ENCODE data around the gene CAPN11.
"Not testable (repeated sequence)": the region's sequence is repeated elsewhere in the genome, so short reads cannot be mapped to it uniquely, and the experiment has no call there.

The CAPN11 gene

GRCh38 chr6:44135875-44136274, 22.7 kb upstream of the CAPN11 start:
- TF ChIP-seq Cebpa-rat (IDR thresholded peaks at IDR 0.05), result no peak
- Histone ChIP-seq H4K20me1 (peaks cover 0 to 57% (median 19%) of the 10 kb centered on the region in 11 experiments; a peak in 12 of 22 replicates), H3K4me3 (no peak overlapping the region), H3K27me3 (no peaks in the 10 kb centered on the region), H3K36me3 (peaks cover 18 to 65% (median 29%) of the 10 kb centered on the region in 11 experiments), H3K9me3 (replicated peaks in 1 of 11) (no peaks in the 10 kb centered on the region), H3K4me1 (peaks cover 36 to 60% (median 49%) of the 10 kb centered on the region in 10 experiments), H3K9ac (no peak overlapping the region), H3K27ac (no peak overlapping the region), H3K4me2 (peak overlapping the region in 8 of 11 experiments; percentile 14 to 92 (median 56); a peak in 8 of 22 replicates)

- Histone ChIP-seq H3K36me3 (peaks cover 20 to 95% (median 44%) of the 10 kb centered on the region in 11 experiments), H3K9ac (peak overlapping the region in 4 of 11 experiments; percentile 6 to 56 (median 30); a peak in 4 of 22 replicates), H4K20me1 (peaks cover 0 to 27% (median 7%) of the 10 kb centered on the region in 11 experiments; a peak in 12 of 22 replicates), H3K27me3 (no peaks in the 10 kb centered on the region), H3K4me3 (no peak overlapping the region), H3K4me1 (peaks cover 14 to 31% (median 22%) of the 10 kb centered on the region in 10 experiments), H3K4me2 (peak overlapping the region in 6 of 11 experiments; percentile 17 to 59 (median 40); a peak in 10 of 22 replicates), H3K27ac (no peak overlapping the region), H3K9me3 (replicated peaks in 1 of 11) (no peaks in the 10 kb centered on the region)
- TF ChIP-seq Cebpa-rat (IDR thresholded peaks at IDR 0.05), result no peak
Observed at GRCh38 chr6:44138717-44139350, 19.8 kb upstream of the CAPN11 start.

- Histone ChIP-seq H3K27ac (no peak overlapping the region), H3K4me2 (no peak overlapping the region), H3K36me3 (peaks cover 20 to 97% (median 49%) of the 10 kb centered on the region in 11 experiments), H3K4me3 (no peak overlapping the region), H4K20me1 (peaks cover 0 to 22% (median 2%) of the 10 kb centered on the region in 11 experiments; a peak in 12 of 22 replicates), H3K9ac (no peak overlapping the region), H3K27me3 (no peaks in the 10 kb centered on the region), H3K4me1 (peaks cover 14 to 26% (median 19%) of the 10 kb centered on the region in 10 experiments), H3K9me3 (replicated peaks in 1 of 11) (no peaks in the 10 kb centered on the region)
- no peak for TF ChIP-seq Cebpa-rat (IDR thresholded peaks at IDR 0.05)
Observed at GRCh38 chr6:44139351-44139743, 19.3 kb upstream of the CAPN11 start.

- H3K36me3 ChIP-seq, result peaks cover 21 to 96% (median 62%) of the 10 kb centered on the region in 11 experiments; a peak in 21 of 22 replicates
- TF ChIP-seq Cebpa-rat (IDR thresholded peaks at IDR 0.05), result no peak
- H3K4me3 ChIP-seq, result no peak overlapping the region
- H3K9ac ChIP-seq, result no peak overlapping the region
- no peaks in the 10 kb centered on the region for H3K9me3 ChIP-seq (replicated peaks in 1 of 11)
- no peak overlapping the region for H3K27ac ChIP-seq
- H3K27me3 ChIP-seq, result no peaks in the 10 kb centered on the region
- H3K4me1 ChIP-seq, result peaks cover 7 to 15% (median 9%) of the 10 kb centered on the region in 10 experiments; a peak in 16 of 20 replicates
- no peak overlapping the region for H3K4me2 ChIP-seq
- H4K20me1 ChIP-seq, result peaks cover 0 to 15% (median 0%) of the 10 kb centered on the region in 11 experiments; a peak in 4 of 22 replicates
Observed at GRCh38 chr6:44142835-44143234, 15.8 kb upstream of the CAPN11 start.

GRCh38 chr6:44143731-44144130, 14.9 kb upstream of the CAPN11 start:
- Histone ChIP-seq H3K9me3 (replicated peaks in 1 of 11) (no peaks in the 10 kb centered on the region), H4K20me1 (peaks cover 0 to 22% (median 0%) of the 10 kb centered on the region in 11 experiments; a peak in 4 of 22 replicates), H3K4me2 (no peak overlapping the region), H3K27me3 (no peaks in the 10 kb centered on the region), H3K4me1 (peaks cover 2 to 13% (median 7%) of the 10 kb centered on the region in 10 experiments; a peak in 16 of 20 replicates), H3K27ac (no peak overlapping the region), H3K4me3 (no peak overlapping the region), H3K9ac (no peak overlapping the region), H3K36me3 (peaks cover 30 to 99% (median 71%) of the 10 kb centered on the region in 11 experiments)
- TF ChIP-seq Cebpa-rat (IDR thresholded peaks at IDR 0.05), result no peak

GRCh38 chr6:44144536-44144935, 14.1 kb upstream of the CAPN11 start:
- H4K20me1 ChIP-seq, result peaks cover 0 to 19% (median 0%) of the 10 kb centered on the region in 11 experiments; a peak in 5 of 22 replicates
- H3K4me3 ChIP-seq; H3K27me3 ChIP-seq; H3K9me3 ChIP-seq (replicated peaks in 1 of 11); H3K27ac ChIP-seq; H3K4me2 ChIP-seq; H3K9ac ChIP-seq: not testable (repeated sequence)
- H3K4me1 ChIP-seq, result peaks cover 0 to 16% (median 7%) of the 10 kb centered on the region in 10 experiments; a peak in 9 of 20 replicates
- H3K36me3 ChIP-seq, result peaks cover 31 to 99% (median 76%) of the 10 kb centered on the region in 11 experiments

GRCh38 chr6:44145839-44146238, 12.8 kb upstream of the CAPN11 start:
- H4K20me1 ChIP-seq, result peaks cover 0 to 25% (median 6%) of the 10 kb centered on the region in 11 experiments; a peak in 14 of 22 replicates
- H3K27ac ChIP-seq, result no peak overlapping the region
- no peaks in the 10 kb centered on the region for H3K9me3 ChIP-seq (replicated peaks in 1 of 11)
- no peaks in the 10 kb centered on the region for H3K27me3 ChIP-seq
- TF ChIP-seq Cebpa-rat (IDR thresholded peaks at IDR 0.05), result no peak
- H3K4me2 ChIP-seq, result no peak overlapping the region
- no peak overlapping the region for H3K9ac ChIP-seq
- H3K4me1 ChIP-seq, result peaks cover 0 to 29% (median 20%) of the 10 kb centered on the region in 10 experiments; a peak in 16 of 20 replicates
- peaks cover 20 to 95% (median 69%) of the 10 kb centered on the region in 11 experiments for H3K36me3 ChIP-seq
- no peak overlapping the region for H3K4me3 ChIP-seq

GRCh38 chr6:44146685-44147084, 11.9 kb upstream of the CAPN11 start:
- no peaks in the 10 kb centered on the region for H3K27me3 ChIP-seq
- no peak overlapping the region for H3K9ac ChIP-seq
- peak overlapping the region in 4 of 11 experiments; percentile 10 to 30 (median 22); a peak in 3 of 22 replicates for H3K4me2 ChIP-seq
- H3K4me1 ChIP-seq, result peaks cover 0 to 38% (median 28%) of the 10 kb centered on the region in 10 experiments; a peak in 16 of 20 replicates
- peaks cover 19 to 86% (median 60%) of the 10 kb centered on the region in 11 experiments for H3K36me3 ChIP-seq
- no peak overlapping the region for H3K4me3 ChIP-seq
- H4K20me1 ChIP-seq, result peaks cover 0 to 34% (median 13%) of the 10 kb centered on the region in 11 experiments; a peak in 15 of 22 replicates
- no peak for TF ChIP-seq Cebpa-rat (IDR thresholded peaks at IDR 0.05)
- H3K9me3 ChIP-seq (replicated peaks in 1 of 11), result no peaks in the 10 kb centered on the region
- H3K27ac ChIP-seq, result no peak overlapping the region

GRCh38 chr6:44147256-44147655, 11.4 kb upstream of the CAPN11 start:
- H3K27ac ChIP-seq, result no peak overlapping the region
- TF ChIP-seq Cebpa-rat (IDR thresholded peaks at IDR 0.05), result no peak
- no peaks in the 10 kb centered on the region for H3K27me3 ChIP-seq
- no peak overlapping the region for H3K4me3 ChIP-seq
- H3K36me3 ChIP-seq, result peaks cover 19 to 81% (median 57%) of the 10 kb centered on the region in 11 experiments
- peak overlapping the region in 4 of 11 experiments; percentile 10 to 30 (median 22); a peak in 3 of 22 replicates for H3K4me2 ChIP-seq
- H4K20me1 ChIP-seq, result peaks cover 0 to 39% (median 13%) of the 10 kb centered on the region in 11 experiments; a peak in 15 of 22 replicates
- H3K9ac ChIP-seq, result no peak overlapping the region
- peaks cover 0 to 39% (median 29%) of the 10 kb centered on the region in 10 experiments; a peak in 16 of 20 replicates for H3K4me1 ChIP-seq
- H3K9me3 ChIP-seq (replicated peaks in 1 of 11), result no peaks in the 10 kb centered on the region
